GM23338 (cell line): ENCODE measurements around the gene TENT4A.

Experiments used
- EZH2 ChIP-seq: fragments of 200-600 bp; sonication (generic); IDR thresholded peaks from one replicate; pipeline ENCODE4 v1.8.0; 2017; ENCODE audit warnings: antibody characterized with exemption, mild to moderate bottlenecking, low read depth; ENCODE audit not compliant: unreplicated experiment
- EZH2phosphoT487 ChIP-seq: fragments of 200-600 bp; sonication (generic); IDR thresholded peaks from one replicate; pipeline ENCODE4 v1.8.1; 2018; ENCODE audit warnings: antibody characterized with exemption; ENCODE audit not compliant: unreplicated experiment
- NANOG ChIP-seq: IDR thresholded peaks from 2 replicates; pipeline ENCODE4 v1.6.1; 2016; ENCODE audit warnings: antibody characterized with exemption, borderline replicate concordance
- POLR2AphosphoS5 ChIP-seq: IDR thresholded peaks from 2 replicates; pipeline ENCODE4 v1.6.1; 2016; ENCODE audit warnings: antibody characterized with exemption, low read depth
- STAT1 ChIP-seq: IDR thresholded peaks from one replicate; pipeline ENCODE4 v1.6.1; 2016; ENCODE audit warnings: antibody characterized with exemption; ENCODE audit not compliant: unreplicated experiment
- ZNF114 ChIP-seq: fragments of 250-450 bp; sonication (Bioruptor Pico); IDR thresholded peaks from 2 replicates; pipeline ENCODE4 v1.5.0; 2020; ENCODE audit warnings: mild to moderate bottlenecking, moderate library complexity
- TF ChIP-seq, protein P1 (sequence below), 2 experiments: fragments of 200-600 bp in 1 of 2; sonication (generic) in 1 of 2; conservative IDR thresholded peaks; 2 replicates each; pipeline versions ENCODE4 v1.5.1 to v1.6.1; 2016 to 2017; ENCODE audit warnings: antibody characterized with exemption in 2 of 2, low read depth in 2 of 2, mild to moderate bottlenecking in 2 of 2, moderate library complexity in 1 of 2
- TF ChIP-seq, protein P2 (sequence below): IDR thresholded peaks from one replicate; pipeline ENCODE4 v1.6.1; 2018; ENCODE audit warnings: antibody characterized with exemption; ENCODE audit not compliant: unreplicated experiment
- TF ChIP-seq, protein P3 (sequence below): IDR thresholded peaks from 2 replicates; pipeline ENCODE4 v1.6.1; 2016; ENCODE audit warnings: antibody characterized with exemption

DNA sequence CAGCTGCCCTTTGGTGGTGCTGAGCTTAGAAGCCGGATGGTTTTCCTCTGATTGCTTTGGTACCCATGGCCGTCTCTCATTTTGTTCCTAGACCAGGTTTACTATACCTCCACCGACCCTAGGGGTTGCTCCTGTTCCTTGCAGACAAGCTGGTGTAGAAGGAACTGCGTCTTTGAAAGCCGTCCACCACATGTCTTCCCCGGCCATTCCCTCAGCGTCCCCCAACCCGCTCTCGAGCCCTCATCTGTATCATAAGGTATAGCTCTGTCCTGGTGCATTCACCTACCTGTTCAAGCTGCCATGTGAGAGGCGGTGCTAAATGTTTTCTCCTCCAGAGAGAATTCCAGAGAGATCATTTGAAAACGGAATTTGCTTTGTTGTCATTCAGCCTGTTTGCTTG is 39.5 kb downstream of the TENT4A start:
- no peak for TF ChIP-seq STAT1
- TF ChIP-seq, protein P1, sequence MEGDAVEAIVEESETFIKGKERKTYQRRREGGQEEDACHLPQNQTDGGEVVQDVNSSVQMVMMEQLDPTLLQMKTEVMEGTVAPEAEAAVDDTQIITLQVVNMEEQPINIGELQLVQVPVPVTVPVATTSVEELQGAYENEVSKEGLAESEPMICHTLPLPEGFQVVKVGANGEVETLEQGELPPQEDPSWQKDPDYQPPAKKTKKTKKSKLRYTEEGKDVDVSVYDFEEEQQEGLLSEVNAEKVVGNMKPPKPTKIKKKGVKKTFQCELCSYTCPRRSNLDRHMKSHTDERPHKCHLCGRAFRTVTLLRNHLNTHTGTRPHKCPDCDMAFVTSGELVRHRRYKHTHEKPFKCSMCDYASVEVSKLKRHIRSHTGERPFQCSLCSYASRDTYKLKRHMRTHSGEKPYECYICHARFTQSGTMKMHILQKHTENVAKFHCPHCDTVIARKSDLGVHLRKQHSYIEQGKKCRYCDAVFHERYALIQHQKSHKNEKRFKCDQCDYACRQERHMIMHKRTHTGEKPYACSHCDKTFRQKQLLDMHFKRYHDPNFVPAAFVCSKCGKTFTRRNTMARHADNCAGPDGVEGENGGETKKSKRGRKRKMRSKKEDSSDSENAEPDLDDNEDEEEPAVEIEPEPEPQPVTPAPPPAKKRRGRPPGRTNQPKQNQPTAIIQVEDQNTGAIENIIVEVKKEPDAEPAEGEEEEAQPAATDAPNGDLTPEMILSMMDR (conservative IDR thresholded peaks at IDR 0.05; ENCODE audit: low read depth in 2 of 2): no peak
- TF ChIP-seq EZH2: no peak
- TF ChIP-seq, protein P2, sequence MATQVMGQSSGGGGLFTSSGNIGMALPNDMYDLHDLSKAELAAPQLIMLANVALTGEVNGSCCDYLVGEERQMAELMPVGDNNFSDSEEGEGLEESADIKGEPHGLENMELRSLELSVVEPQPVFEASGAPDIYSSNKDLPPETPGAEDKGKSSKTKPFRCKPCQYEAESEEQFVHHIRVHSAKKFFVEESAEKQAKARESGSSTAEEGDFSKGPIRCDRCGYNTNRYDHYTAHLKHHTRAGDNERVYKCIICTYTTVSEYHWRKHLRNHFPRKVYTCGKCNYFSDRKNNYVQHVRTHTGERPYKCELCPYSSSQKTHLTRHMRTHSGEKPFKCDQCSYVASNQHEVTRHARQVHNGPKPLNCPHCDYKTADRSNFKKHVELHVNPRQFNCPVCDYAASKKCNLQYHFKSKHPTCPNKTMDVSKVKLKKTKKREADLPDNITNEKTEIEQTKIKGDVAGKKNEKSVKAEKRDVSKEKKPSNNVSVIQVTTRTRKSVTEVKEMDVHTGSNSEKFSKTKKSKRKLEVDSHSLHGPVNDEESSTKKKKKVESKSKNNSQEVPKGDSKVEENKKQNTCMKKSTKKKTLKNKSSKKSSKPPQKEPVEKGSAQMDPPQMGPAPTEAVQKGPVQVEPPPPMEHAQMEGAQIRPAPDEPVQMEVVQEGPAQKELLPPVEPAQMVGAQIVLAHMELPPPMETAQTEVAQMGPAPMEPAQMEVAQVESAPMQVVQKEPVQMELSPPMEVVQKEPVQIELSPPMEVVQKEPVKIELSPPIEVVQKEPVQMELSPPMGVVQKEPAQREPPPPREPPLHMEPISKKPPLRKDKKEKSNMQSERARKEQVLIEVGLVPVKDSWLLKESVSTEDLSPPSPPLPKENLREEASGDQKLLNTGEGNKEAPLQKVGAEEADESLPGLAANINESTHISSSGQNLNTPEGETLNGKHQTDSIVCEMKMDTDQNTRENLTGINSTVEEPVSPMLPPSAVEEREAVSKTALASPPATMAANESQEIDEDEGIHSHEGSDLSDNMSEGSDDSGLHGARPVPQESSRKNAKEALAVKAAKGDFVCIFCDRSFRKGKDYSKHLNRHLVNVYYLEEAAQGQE: no peak
- TF ChIP-seq POLR2AphosphoS5: no peak
- TF ChIP-seq, protein P3, sequence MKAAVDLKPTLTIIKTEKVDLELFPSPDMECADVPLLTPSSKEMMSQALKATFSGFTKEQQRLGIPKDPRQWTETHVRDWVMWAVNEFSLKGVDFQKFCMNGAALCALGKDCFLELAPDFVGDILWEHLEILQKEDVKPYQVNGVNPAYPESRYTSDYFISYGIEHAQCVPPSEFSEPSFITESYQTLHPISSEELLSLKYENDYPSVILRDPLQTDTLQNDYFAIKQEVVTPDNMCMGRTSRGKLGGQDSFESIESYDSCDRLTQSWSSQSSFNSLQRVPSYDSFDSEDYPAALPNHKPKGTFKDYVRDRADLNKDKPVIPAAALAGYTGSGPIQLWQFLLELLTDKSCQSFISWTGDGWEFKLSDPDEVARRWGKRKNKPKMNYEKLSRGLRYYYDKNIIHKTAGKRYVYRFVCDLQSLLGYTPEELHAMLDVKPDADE: no peak
- no peak for TF ChIP-seq ZNF114 (CRISPR knock-in tag)
- no peak for TF ChIP-seq EZH2phosphoT487
- no peak for TF ChIP-seq NANOG
